GM19328 (cell line): ENCODE data around the gene USP54.

Experiments used
- ATAC-seq: cut with Tn5 transposase; IDR thresholded peaks from one replicate; pipeline ENCODE4 v1.9.1; 2021; ENCODE audit warnings: mild to moderate bottlenecking, moderate library complexity; ENCODE audit not compliant: unreplicated experiment

USP54 gene

DNA sequence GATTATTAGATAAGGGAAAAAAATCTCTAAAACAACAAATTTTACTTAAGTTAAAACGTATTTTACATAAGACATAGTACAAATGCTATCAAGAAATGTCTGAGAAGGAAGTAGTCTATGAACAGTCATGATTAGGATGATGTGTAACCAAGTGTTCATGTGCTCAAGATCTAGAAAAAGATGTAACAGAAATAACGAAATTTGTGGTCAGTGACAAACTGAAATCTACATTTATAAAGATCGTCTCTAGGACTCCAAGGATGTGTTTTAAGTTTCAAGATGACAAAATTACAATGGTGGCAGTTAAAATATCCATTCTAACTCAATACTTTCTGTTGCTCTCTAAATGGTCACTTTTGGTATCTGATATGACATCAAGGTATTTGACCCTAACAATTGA, 112.5 kb downstream of the USP54 start:
- no peak for ATAC-seq

DNA sequence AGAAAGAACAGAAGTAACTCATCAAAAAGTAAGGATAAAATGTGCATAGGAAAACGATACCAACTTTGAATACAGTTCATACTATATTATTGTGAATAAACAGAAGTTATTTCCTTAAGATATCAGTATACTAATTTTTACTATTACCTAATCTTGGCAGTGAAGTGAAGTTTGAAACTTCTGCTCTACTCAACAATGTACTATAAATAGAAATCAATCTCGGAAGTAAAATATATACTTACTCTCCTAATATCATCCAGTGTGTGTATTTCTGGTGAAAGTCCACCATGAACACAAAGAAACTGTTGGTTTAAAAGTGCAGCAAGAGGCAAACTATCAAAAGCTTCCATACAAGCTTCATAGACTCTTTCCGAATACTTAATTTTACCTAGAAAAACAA, 119.9 kb downstream of the USP54 start:
- ATAC-seq, result no peak

DNA sequence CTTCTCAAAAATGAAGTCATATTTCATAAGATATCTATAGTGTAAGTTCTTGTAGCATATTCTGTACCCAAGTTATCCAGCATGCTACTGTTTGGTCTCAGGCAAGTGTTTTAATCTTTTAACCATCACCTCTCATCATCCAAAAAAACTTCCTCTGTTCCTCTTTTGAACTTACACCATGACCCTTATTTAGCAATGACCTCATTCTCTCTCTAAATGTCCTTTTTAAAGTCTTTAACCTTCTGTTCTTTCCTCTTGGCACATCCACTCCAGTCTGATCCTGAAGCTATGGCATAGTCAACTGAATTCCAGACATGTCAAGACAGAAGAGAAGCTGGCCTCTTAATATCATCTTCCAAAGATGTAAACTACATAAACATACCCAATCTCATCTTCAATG, 121.6 kb downstream of the USP54 start:
- no peak for ATAC-seq

DNA sequence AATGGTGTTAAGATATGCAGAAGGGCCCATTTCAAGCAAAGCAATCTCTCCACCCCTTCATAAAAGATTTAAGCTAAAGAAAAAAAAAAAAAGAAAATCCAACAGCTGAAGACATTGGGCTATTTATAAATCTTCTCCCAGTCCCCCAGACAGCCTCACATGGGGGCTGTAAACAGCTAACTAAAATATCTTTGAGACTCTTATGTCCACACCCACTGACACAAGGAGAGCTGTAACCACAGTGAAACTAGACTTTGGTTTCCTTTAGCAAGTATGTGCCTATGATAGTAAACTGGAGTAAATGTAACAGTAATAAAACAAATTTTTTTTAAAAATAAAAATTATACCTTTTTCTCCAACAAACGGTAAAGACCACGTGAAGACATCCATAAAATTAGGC, 123.9 kb downstream of the USP54 start:
- ATAC-seq, result no peak

DNA sequence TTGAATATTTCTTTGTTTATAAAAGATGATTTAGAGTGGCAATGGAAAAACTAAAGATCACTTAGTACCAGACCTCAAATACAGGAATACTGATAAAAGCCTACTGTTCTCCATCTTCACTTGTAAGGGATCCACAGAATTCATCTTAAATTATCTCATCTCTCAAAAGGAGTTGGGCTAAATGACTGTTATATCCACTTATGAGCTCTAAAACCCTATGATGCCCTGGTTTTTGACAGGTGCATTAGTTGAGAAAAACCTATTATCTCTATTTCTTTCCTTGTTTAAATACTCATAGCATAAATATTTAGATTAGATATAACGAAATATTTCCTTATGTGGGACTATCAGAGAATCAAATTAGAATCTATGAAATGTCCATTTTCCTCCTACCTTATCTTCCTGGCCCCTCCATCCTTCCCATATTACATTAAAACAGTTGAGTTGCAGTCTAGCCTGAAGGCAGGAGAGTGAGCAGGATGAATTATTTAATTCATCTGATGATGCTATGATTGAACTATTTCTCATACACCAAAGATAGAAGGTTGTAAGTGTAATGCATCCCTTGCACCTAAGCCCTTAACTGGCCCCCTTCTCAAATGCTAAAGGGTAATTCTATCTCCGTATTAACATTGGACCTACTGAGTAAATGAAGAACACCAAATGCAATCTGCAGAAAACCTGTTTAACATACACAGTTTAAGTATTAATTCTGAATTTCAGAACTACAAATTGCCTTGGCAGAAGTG, 125.0 kb downstream of the USP54 start:
- no peak for ATAC-seq

DNA sequence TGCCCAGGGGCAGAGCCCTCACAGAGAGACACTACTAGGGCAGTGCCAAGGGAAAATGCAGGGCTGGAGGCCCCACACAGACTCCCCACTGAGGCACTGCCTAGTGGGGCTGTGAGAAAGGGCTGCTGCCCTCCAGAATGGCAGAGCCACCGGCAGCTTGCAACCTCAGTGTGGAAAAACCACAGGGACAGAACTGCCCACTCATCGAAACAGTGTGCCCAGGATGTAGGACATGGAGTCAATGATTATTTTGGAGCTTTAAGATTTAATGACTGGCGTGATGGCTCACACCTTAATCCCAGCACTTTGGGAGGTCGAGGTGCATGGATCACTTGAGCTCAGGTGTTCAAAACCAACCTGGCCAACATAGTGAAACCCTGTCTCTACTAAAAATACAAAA, 130.2 kb downstream of the USP54 start:
- no peak for ATAC-seq

DNA sequence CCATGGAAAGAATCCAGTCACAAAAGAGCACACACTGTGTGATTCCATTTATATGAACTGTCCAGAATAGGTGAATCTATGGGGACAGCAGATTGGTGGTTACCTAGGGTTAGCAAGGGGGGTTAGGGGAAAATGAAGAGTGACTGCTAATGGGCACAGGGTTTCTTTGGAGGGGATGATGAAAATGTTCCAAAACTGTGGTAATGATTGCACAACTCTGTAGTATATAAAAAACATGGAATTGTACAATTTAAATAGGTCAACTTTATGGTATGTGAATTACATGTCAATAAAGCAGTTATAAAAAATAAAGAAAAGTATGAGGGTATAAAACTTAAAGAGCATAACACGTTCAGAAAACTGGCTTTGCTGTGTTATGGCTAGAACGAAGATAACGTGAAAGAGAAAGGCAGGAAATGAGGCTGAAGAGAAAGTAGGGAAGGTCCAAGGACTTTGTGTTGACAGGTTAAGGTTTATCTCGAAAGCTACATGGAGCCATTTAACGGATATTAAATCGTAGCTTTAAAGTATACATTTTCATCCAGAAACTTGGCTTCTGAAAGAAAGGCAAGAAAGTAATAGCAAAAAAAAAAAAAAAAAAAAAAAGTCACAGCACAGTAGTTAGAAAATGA, 131.3 kb downstream of the USP54 start:
- ATAC-seq, result no peak

DNA sequence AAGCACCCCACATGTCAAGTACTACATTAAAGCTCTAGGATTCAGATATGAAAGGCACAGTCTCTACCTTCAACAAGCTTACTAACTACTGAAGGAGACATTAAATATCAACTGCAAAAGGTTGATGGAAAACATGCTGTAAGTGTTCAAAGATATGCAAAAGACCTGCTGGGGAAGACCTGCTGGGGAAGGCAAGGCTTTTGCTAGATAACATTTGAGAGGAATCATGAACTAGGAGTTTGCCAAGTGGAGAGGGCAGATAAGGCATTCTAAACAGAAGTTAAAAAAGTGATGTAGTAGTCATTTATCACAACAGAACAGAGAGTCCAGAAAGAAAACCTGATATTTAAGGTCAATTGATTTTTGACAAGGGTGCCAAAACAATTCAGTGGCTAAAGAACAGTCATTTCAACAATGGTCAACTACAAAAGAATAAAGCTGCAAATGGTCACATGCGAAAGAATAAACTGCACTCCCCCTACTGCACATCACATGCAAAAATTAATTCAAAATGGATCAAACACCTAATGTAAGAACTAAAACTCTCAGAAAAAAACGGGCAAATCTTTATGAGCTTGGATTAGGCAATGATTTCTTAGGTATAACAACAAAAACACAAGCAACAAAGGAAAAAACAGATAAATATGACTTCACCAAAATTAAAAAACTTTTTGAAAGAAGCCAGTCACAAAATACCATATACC, 134.8 kb downstream of the USP54 start:
- no peak for ATAC-seq

DNA sequence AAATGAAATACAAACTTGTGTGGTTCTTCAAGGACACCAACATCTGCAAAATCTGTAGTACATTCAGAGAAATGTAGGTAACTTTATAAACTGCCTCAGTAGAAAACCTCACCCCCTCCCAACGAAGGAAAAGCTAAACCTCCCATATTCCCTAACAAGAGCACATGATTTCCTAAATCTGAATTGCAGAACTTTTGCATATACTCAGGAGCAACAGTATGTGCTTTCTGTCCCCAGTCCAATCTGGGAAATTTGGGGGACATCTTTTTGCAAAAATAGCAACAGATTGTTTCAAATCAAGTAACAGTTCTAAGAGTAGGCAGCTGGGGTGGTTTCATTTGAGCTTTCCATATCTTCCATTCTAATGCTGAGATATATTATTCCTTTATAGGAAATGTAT, 142.0 kb downstream of the USP54 start:
- ATAC-seq, result no peak

DNA sequence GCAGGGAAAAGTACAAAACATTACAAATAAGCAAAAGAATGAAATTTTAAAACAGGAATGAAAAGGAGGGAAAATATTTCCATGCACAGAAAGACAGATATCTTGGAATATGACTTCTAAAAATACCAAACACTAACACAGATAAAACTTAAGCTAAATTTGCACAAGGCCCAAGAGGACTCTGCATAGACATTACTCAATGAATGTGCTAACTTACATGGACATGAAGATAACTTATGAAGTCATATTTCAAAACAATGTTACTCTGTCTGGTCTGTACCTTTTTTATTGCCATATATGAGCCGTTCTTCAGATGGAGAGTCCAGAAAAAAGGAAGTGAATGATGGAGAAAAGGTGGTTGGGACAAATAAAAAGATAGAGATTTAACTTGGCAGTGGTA, 142.8 kb downstream of the USP54 start:
- ATAC-seq, result no peak
